ENCODE data around the gene WDR72.

WDR72 gene

GRCh38 chr15:53739187-53739586 is 20.3 kb downstream of the WDR72 start:
- no peak for TF ChIP-seq GATA2 (IDR thresholded peaks at IDR 0.05; ENCODE audit: low read depth, low read length)
- TF ChIP-seq GATA3 (IDR thresholded peaks at IDR 0.05; ENCODE audit: low read depth, low read length): no peak

- no peak for TF ChIP-seq GATA3 (IDR thresholded peaks at IDR 0.05; ENCODE audit: low read depth, low read length)
- TF ChIP-seq GATA2 (IDR thresholded peaks at IDR 0.05; ENCODE audit: low read depth, low read length): no peak
Observed at GRCh38 chr15:53721334-53722087, 38.0 kb downstream of the WDR72 start.

DNA sequence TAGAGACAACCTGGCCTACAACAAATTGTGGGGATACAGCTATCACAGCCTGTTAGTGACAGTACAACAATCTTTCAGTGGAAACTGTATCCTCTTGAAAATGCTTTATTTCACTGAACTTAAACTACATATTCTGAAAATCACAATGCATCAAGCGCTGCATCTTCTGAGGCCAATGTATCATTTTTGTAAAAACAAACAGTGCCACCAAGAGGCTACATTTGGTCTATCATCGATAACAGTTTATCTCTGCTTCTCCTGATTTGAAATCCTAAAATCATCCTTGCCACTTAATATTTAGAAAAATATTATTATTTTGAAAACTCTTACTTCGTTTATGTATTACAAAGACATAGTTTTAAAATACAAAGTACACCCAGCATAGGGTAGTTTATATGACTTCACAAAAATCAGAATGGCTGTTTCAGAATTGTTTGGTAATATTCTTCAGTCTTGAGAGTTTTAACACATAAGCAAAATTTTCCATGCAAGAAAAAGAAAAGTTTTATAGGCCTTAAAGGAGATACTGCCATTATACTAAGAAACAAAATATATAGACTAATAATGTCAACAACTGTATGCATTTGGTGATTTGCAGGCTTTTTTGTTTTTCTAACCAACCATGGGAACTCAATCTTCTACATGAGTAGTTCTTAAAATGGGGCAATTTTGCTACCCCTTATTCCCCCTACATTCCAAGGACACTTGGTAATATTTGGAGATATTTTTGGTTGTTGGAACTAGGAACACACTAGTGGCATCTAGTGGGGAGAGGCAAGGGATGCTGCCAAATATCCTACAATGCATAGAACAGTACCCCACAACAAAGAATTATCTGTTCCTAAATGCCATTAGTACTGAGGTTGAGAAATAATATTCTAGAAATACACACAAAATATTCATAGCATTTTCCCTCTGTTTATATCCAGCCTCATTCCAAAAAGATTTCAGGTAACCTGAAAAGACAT is 42.3 kb downstream of the WDR72 start:
- TF ChIP-seq GATA2 (IDR thresholded peaks at IDR 0.05; ENCODE audit: low read depth, low read length): no peak
- no peak for TF ChIP-seq GATA3 (IDR thresholded peaks at IDR 0.05; ENCODE audit: low read depth, low read length)

GRCh38 chr15:53713218-53713617 is 46.2 kb downstream of the WDR72 start:
- no peak for TF ChIP-seq GATA2 (IDR thresholded peaks at IDR 0.05; ENCODE audit: low read depth, low read length)

- TF ChIP-seq GATA2 (IDR thresholded peaks at IDR 0.05; ENCODE audit: low read depth, low read length) (no peak), GATA3 (IDR thresholded peaks at IDR 0.05; ENCODE audit: low read depth, low read length) (no peak)
Observed at GRCh38 chr15:53710906-53711305, 48.6 kb downstream of the WDR72 start.

- TF ChIP-seq GATA2 (IDR thresholded peaks at IDR 0.05; ENCODE audit: low read depth, low read length) (no peak), GATA3 (IDR thresholded peaks at IDR 0.05; ENCODE audit: low read depth, low read length) (no peak)
Observed at GRCh38 chr15:53709821-53710220, 49.6 kb downstream of the WDR72 start.

GRCh38 chr15:53695365-53695764 is 64.1 kb downstream of the WDR72 start:
- TF ChIP-seq GATA2 (IDR thresholded peaks at IDR 0.05; ENCODE audit: low read depth, low read length): no peak
- TF ChIP-seq GATA3 (IDR thresholded peaks at IDR 0.05; ENCODE audit: low read depth, low read length): no peak

DNA sequence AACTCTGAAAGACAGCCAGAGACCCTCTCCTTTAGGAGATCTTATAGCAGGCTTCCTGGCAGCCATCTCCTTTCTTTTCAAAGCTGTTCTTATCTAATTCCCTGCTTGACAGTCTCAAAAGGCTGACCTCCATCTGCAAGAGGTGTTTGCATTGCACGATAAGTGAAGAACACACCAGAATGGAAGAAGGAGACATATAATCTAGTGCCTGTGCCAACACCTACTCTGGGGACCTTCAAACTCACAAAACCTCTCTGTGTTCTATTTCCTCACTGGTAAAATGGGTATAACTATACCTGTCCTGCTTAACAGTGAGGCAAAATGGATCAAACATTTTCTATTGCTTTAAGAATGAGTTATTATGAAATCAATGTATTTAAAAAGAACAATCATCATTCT is 65.0 kb downstream of the WDR72 start:
- TF ChIP-seq GATA3 (IDR thresholded peaks at IDR 0.05; ENCODE audit: low read depth, low read length) (no peak), GATA2 (IDR thresholded peaks at IDR 0.05; ENCODE audit: low read depth, low read length) (no peak)

DNA sequence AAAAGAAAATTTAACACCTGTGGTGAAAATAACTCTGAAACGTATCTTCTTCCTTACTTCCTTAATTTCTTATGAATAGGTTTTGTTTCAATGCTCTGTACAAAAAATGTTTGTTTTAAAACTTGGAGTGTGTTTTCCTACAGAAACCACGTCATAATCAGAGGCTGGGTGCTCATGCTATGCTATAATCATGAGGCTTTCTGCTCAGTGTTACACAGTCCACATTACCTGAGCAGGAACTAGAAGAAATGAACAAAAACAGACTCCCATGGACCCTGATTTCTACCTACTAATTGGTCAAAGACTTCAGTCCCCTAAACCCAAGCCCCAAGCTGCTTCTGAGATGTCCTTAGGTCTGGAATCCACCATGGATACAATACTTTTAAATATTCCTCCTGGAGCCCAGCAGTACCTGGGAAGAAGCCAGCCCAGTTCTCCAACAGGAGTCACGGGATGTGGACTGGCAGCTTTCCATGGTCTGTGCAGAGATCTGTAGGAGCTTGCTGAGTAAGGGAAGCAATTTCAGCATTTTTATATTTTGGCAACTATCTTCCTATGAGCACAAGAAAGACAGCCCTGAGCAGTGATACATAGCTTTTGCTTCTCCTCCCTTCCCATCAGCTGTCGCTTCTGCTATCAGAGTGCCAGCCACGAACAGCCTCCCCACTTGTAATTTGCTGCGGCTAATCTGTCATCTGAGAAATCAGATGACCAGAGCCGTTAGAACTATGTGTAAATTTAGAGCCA is 65.6 kb downstream of the WDR72 start:
- TF ChIP-seq GATA2 (IDR thresholded peaks at IDR 0.05; ENCODE audit: low read depth, low read length) (no peak), GATA3 (IDR thresholded peaks at IDR 0.05; ENCODE audit: low read depth, low read length) (no peak)

DNA sequence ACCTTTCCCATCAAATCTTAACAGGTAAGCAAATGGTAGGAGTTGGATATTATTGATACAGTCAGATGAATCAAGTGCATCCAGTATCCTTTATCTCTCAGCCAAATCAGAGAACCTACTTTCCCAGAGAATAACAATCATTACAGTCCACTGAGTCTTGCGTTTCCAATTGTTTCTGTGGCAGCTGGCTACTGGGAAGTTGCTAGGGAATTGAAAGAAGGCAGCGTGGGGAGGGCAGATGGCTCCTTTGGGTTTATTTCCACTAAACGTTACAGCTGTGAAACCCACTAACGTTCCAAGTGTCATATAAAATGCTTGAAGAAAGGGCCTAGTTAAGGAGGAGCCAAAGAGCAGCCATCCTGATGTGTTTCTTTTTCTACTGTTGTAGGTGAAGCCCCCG is 78.4 kb downstream of the WDR72 start:
- TF ChIP-seq GATA2 (IDR thresholded peaks at IDR 0.05; ENCODE audit: low read depth, low read length): no peak
- TF ChIP-seq GATA3 (IDR thresholded peaks at IDR 0.05; ENCODE audit: low read depth, low read length): no peak

- TF ChIP-seq GATA3 (IDR thresholded peaks at IDR 0.05; ENCODE audit: low read depth, low read length) (no peak), GATA2 (IDR thresholded peaks at IDR 0.05; ENCODE audit: low read depth, low read length) (no peak)
Observed at GRCh38 chr15:53675832-53676231, 83.6 kb downstream of the WDR72 start.

GRCh38 chr15:53671545-53671944 is 87.9 kb downstream of the WDR72 start:
- no peak for TF ChIP-seq GATA2 (IDR thresholded peaks at IDR 0.05; ENCODE audit: low read depth, low read length)
- no peak for TF ChIP-seq GATA3 (IDR thresholded peaks at IDR 0.05; ENCODE audit: low read depth, low read length)

DNA sequence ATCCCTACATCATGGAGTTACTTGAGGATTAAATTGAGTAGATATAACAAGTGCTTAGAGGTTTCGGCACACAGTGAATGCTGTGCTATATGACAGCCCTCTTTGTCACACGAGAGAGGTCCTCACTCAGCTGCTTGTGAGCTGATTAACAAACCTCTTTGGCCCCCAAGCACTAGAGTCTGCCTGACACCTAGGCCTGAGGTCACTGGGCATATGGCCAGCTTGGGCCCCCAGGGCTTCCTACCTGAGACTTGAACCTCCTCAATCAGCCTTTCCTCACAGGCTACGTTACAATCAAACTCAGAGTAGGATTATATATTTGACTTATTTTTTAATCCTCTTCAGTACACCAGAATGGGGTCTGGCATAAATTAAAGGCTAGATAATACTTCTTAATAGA is 88.8 kb downstream of the WDR72 start:
- no peak for TF ChIP-seq GATA2 (IDR thresholded peaks at IDR 0.05; ENCODE audit: low read depth, low read length)
- TF ChIP-seq GATA3 (IDR thresholded peaks at IDR 0.05; ENCODE audit: low read depth, low read length): no peak

DNA sequence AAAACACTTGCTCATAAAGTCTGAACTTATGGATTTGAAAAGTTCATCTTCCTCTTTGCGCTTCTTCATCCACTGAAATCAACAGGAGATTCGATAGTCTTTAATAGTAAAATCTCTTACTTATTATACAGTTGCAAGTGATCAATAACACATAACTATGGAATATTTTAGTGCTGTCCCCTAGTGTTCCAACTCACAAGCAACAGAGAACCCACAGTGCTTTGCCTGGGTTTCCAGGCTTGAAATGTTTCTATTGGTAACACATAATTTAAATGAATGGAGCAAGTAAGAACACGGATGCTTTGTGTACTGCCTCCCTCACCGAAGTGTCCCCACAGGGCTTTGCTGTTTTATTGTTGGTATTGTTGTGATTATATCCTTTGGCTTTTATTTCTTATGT is 93.5 kb downstream of the WDR72 start:
- TF ChIP-seq GATA2 (IDR thresholded peaks at IDR 0.05; ENCODE audit: low read depth, low read length) (no peak), GATA3 (IDR thresholded peaks at IDR 0.05; ENCODE audit: low read depth, low read length) (no peak)

Measured in SH-SY5Y (cell line).